IPS DF 4.7 (cell line): Measurements from ENCODE around the gene LGALS14.

Experiments
- DNase-seq: peaks from one replicate; pipeline ENCODE4 v3.0.0-alpha.2; 2013; ENCODE audit warnings: low spot score; ENCODE audit errors: extremely low read depth

Gene LGALS14

DNA sequence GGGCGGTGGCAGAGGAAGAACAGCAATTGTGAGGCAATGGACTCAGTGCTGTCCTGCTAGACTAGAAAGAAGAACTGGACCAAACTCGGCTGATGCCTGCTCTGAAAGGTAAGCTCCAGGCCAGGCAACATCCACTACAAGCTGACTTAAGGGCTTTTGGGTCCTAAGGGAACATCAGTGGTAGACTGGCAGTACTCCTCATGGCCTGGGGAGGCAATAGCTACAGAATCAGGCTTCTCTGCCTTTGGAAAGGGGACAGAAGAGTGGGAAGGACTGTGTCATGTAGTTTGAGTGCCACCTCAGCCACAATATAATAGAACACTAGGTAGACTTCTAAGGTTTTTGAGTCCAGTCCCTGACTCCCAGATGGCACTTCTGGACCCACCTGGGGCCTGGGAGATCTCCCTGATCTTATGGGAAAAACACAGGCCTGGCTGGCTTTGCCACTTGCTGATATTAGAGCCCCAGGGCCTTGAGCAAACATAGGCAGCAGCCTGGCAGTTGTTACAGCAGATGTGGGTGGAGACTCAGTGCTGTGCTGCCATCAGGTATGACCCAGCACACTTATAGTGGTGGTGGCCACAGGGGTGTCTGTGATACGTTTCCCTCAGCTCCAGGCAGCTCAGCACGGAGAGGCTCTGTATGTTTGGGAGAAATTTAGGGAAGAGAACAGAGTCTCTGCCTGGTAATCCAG is 42.7 kb downstream of the LGALS14 start:
- no peak for DNase-seq

DNA sequence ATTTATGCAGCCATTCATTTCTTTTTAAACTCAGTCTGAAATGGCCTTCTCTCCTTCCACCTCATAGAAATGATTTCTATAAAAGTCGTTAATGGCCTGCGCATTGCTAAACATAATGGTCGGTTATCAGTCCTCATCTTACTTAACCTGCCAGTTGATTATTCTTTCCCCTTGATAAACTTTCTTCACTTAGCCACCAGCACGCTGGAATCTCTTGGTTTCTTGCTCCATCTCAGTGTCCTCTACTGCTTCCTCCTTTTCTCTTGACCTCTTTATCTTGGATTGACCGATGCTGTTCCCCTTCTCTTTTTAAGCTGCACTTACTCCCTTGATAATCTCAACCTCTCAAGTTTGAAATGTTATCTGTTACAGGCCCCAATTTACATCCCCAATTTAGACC is 45.7 kb downstream of the LGALS14 start:
- no peak for DNase-seq

DNA sequence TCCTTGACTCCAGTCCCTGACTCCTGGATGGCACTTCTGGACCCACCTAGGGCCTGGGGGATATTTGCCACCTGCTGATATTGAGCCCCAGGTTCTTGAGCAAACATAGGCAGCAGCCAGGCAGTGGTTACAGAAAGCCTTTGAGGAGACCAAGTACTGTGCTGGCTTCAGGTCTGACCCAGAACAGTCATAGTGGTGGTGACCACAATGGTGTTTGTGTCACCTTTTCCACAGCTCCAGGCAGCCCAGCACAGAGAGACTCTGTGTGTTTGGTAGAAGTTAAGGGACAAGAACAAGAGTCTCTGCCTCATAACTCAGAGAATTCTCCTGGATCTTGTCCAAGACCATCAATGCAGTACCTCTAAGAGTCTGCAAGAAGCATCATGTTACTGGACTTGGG is 48.1 kb downstream of the LGALS14 start:
- no peak for DNase-seq

DNA sequence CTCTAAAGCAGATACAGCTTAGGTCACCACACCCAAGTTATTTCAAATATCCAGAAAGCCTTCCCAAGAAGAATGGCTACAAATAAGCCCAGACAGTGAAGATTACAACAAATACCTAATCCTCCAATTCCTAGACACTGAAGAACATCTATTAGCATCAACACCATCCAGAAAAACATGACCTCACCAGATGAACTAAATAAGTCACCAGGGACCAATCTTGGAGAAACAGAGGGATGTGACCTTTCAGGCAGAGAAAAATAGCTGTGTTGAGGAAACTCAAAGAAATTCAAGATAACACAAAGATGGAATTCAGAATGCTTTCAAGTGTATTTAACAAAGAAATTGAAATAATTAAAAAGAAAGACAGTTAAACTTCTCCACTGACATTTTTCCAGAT is 48.5 kb downstream of the LGALS14 start:
- DNase-seq: no peak

DNA sequence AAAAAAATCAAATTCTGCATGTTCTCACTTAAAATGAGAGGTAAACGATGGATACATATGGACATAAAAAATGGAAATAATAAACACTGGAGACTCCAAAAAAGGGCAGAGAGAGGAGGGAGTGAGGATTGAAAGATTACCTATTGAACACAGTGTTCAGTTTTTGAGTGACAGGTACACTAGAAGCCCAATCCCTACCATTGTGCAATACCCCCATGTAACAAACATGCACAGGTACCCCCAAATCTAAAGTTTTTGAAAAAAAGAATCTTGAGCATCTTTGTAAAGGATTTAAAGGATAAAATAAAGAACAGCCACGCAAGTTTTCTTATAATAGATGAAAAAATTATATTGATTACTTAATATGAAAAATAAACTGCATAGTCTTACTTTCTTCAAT is 50.3 kb downstream of the LGALS14 start:
- DNase-seq: no peak

DNA sequence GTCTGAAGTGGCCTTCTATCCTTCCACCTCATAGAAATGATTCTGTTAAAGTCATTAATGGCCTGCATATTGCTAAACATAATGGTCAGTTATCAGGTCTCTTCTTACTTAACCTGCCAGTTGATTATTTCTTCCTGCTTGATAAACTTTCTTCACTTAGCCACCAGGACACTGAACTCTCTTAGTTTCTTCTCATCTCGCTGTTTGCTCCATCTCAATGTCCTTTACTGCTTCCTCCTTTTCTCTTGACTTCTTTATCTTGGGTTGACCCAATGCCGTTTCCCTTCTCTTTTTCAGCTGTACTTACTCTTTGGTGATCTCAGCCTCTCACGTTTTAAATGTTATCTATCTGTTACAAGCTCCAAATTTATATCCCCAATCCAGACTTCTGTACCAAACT is 50.7 kb downstream of the LGALS14 start:
- no peak for DNase-seq
